GM23338 (cell line): Measurements from ENCODE around the gene MRC2.
"Not testable (repeated sequence)": the region's sequence is repeated elsewhere in the genome, so short reads cannot be mapped to it uniquely, and the experiment has no call there.

Source experiments
- EZH2 ChIP-seq: fragments of 200-600 bp; sonication (generic); IDR thresholded peaks from one replicate; pipeline ENCODE4 v1.8.0; 2017; ENCODE audit warnings: antibody characterized with exemption, mild to moderate bottlenecking, low read depth; ENCODE audit not compliant: unreplicated experiment
- EZH2phosphoT487 ChIP-seq: fragments of 200-600 bp; sonication (generic); IDR thresholded peaks from one replicate; pipeline ENCODE4 v1.8.1; 2018; ENCODE audit warnings: antibody characterized with exemption; ENCODE audit not compliant: unreplicated experiment
- JUNB ChIP-seq: IDR thresholded peaks from one replicate; pipeline ENCODE4 v1.6.1; 2016; ENCODE audit warnings: antibody characterized with exemption; ENCODE audit not compliant: unreplicated experiment
- POLR2AphosphoS5 ChIP-seq: IDR thresholded peaks from 2 replicates; pipeline ENCODE4 v1.6.1; 2016; ENCODE audit warnings: antibody characterized with exemption, low read depth
- TF ChIP-seq, protein P1 (sequence below), 2 experiments: fragments of 200-600 bp in 1 of 2; sonication (generic) in 1 of 2; conservative IDR thresholded peaks; 2 replicates each; pipeline versions ENCODE4 v1.5.1 to v1.6.1; 2016 to 2017; ENCODE audit warnings: antibody characterized with exemption in 2 of 2, low read depth in 2 of 2, mild to moderate bottlenecking in 2 of 2, moderate library complexity in 1 of 2

DNA sequence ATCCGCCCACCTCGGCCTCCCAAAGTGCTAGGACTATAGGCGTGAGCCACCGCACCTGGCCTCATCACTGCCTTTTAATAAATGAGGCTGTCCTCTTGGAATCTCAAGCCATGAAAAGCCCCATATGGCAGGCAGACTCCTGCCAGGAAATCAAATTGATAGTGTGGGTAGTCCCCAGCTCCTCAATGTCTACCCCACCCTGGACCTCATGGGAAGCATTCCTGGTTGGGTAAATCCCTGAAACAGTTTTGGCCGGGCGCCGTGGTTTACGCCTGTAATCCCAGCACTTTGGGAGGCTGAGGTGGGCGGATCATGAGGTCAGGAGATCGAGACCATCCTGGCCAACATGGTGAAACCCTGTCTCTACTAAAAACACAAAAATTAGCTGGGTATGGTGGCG, 71.0 kb downstream of the MRC2 start:
- TF ChIP-seq, protein P1, sequence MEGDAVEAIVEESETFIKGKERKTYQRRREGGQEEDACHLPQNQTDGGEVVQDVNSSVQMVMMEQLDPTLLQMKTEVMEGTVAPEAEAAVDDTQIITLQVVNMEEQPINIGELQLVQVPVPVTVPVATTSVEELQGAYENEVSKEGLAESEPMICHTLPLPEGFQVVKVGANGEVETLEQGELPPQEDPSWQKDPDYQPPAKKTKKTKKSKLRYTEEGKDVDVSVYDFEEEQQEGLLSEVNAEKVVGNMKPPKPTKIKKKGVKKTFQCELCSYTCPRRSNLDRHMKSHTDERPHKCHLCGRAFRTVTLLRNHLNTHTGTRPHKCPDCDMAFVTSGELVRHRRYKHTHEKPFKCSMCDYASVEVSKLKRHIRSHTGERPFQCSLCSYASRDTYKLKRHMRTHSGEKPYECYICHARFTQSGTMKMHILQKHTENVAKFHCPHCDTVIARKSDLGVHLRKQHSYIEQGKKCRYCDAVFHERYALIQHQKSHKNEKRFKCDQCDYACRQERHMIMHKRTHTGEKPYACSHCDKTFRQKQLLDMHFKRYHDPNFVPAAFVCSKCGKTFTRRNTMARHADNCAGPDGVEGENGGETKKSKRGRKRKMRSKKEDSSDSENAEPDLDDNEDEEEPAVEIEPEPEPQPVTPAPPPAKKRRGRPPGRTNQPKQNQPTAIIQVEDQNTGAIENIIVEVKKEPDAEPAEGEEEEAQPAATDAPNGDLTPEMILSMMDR (conservative IDR thresholded peaks at IDR 0.05; ENCODE audit: low read depth in 2 of 2), result not testable (repeated sequence)
- TF ChIP-seq JUNB, POLR2AphosphoS5, EZH2phosphoT487, EZH2: not testable (repeated sequence)
